ENCODE data around the gene PMIS2. TPM values are rescaled to one million over a fixed set of nuclear protein-coding genes. Genes with fewer than 3 reads are reported as not detected.

PMIS2 gene
- total and polyA plus RNA-seq, 2 of the 8 experiments (the other 6 are each of a cell fraction or from before 2014, with no cell fraction given), result not detected

DNA sequence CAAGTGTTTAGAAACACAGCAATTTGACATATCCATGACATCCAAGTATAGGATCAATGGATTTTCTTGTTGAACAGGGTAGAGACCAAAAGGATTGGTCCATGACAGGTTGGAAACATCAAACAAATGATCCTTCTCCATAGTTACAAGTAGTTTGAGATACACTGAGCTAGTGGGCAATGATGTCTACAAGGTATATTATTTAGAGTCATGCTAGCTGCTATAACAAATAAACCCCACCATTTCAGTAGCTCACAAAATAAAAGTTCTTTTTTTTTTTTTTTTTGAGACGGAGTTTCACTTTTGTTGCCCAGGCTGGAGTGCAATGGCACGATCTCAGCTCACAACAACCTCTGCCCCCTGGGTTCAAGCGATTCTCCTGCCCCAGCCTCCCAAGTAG lies 21.7 kb downstream of the PMIS2 start:
- Histone ChIP-seq H3K9me3 (ENCODE audit: insufficient read depth in 2 of 2, low read depth in 1 of 2, low read length in 1 of 2) (peaks cover 5 to 8% of the 10 kb centered on the region in 2 experiments), H2BK12ac (ENCODE audit: low read depth, low read length) (no peak overlapping the region), H3K9ac (replicated peaks in 1 of 4; ENCODE audit: extremely low read depth in 1 of 4, low read depth in 3 of 4, low read length in 3 of 4) (no peak overlapping the region), H2AK5ac (ENCODE audit: low read depth, low read length) (no peak overlapping the region), H4K20me1 (replicated peaks in 1 of 2; ENCODE audit: control insufficient read depth in 1 of 2, insufficient read depth in 2 of 2, low read length in 2 of 2) (no peaks in the 10 kb centered on the region), H3K4ac (replicated peaks; ENCODE audit: insufficient read length, low read depth, low read length) (no peak overlapping the region), H3K79me1 (ENCODE audit: low read depth, low read length) (no peaks in the 10 kb centered on the region), H3K56ac (replicated peaks; ENCODE audit: insufficient read length, low read depth, low read length) (no peak overlapping the region), H2AFZ (ENCODE audit: low read length) (no peak overlapping the region), H3K18ac (ENCODE audit: extremely low read depth, low read length) (no peak overlapping the region), H3K4me1 (replicated peaks in 1 of 4; ENCODE audit: control insufficient read depth in 3 of 4, insufficient read depth in 4 of 4, low read length in 3 of 4) (no peaks in the 10 kb centered on the region; a peak in 1 of 7 replicates), H3K27me3 (replicated peaks in 1 of 4; ENCODE audit: control insufficient read depth in 3 of 4, extremely low read depth in 1 of 4, insufficient read depth in 3 of 4, low read length in 3 of 4) (peaks cover 0 to 3% (median 0%) of the 10 kb centered on the region in 4 experiments; a peak in 1 of 7 replicates), H2BK20ac (ENCODE audit: low read length) (no peak overlapping the region), H4K5ac (ENCODE audit: insufficient read length, low read depth, low read length) (no peak overlapping the region), H3K79me2 (ENCODE audit: control insufficient read depth in 1 of 2, insufficient read depth in 2 of 2, low read length in 2 of 2) (no peaks in the 10 kb centered on the region), H2BK15ac (ENCODE audit: low read length) (no peak overlapping the region), H3K14ac (ENCODE audit: insufficient read length) (no peak overlapping the region), H3K27ac (ENCODE audit: low read depth, low read length) (no peak overlapping the region), H3K4me2 (ENCODE audit: insufficient read depth in 1 of 2, low read depth in 2 of 2, low read length in 2 of 2) (no peak overlapping the region), H3K23me2 (ENCODE audit: low read depth, low read length) (peaks cover 3% of the 10 kb centered on the region; the same call in 1 of the 2 replicates), H2BK120ac (replicated peaks; ENCODE audit: low read depth, low read length) (no peak overlapping the region), H3K4me3 (ENCODE audit: extremely low read depth in 1 of 4, insufficient read depth in 2 of 4, low read depth in 3 of 4, low read length in 4 of 4) (no peak overlapping the region), H3K36me3 (ENCODE audit: control insufficient read depth in 2 of 4, insufficient read depth in 4 of 4, low read length in 3 of 4) (no peaks in the 10 kb centered on the region), H4K8ac (ENCODE audit: extremely low read depth, insufficient read depth, low read length) (no peak overlapping the region), H2BK5ac (ENCODE audit: low read depth, low read length) (no peak overlapping the region), H4K91ac (replicated peaks; ENCODE audit: insufficient read length, low read length) (no peak overlapping the region), H3K23ac (ENCODE audit: insufficient read length) (no peak overlapping the region)
- no peak for FAIRE-seq
- WGBS, 2 experiments (ENCODE audit: extremely low coverage in 1 of 2, insufficient coverage in 1 of 2, insufficient read length in 1 of 2, insufficient replicate concordance in 2 of 2, low coverage in 1 of 2, low lambda C conversion rate in 2 of 2, missing lambda C conversion rate in 1 of 2), result 86% methylated on average over 2 of the region's 3 CpGs; no CpG with 5 or more reads in 1 of the 2 experiments
- no peak for DNase-seq (ENCODE audit: low read depth in 1 of 2, low spot score in 2 of 2)
- no peak for TF ChIP-seq POLR2AphosphoS5 (IDR thresholded peaks at IDR 0.05; ENCODE audit: low read depth, low read length)
- TF ChIP-seq, protein P1, sequence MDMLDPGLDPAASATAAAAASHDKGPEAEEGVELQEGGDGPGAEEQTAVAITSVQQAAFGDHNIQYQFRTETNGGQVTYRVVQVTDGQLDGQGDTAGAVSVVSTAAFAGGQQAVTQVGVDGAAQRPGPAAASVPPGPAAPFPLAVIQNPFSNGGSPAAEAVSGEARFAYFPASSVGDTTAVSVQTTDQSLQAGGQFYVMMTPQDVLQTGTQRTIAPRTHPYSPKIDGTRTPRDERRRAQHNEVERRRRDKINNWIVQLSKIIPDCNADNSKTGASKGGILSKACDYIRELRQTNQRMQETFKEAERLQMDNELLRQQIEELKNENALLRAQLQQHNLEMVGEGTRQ (IDR thresholded peaks at IDR 0.05; ENCODE audit: low read length), result no peak
- CTCF ChIA-PET (ENCODE audit: partially characterized antibody), result interaction anchor here (0.7 to 1.3 kb wide), 3 partner anchors 15 to 55 kb away, joined by 3 to 5 read pairs (median 3); no protein-coding TSS in a partner anchor
- POLR2A ChIA-PET (ENCODE audit: partially characterized antibody), result no interaction called here
